IPS DF 4.7 (cell line): ENCODE results near the gene ARHGAP6.
"Not testable (repeated sequence)": the region's sequence is repeated elsewhere in the genome, so short reads cannot be mapped to it uniquely, and the experiment has no call there.

Experiments
- DNase-seq: peaks from one replicate; pipeline ENCODE4 v3.0.0-alpha.2; 2013; ENCODE audit warnings: low spot score; ENCODE audit errors: extremely low read depth

ARHGAP6 gene

GRCh38 chrX:11257711-11258110 lies 408.0 kb downstream of the ARHGAP6 start:
- DNase-seq: no peak

- no peak for DNase-seq
These were observed 408.4 kb downstream of the ARHGAP6 start for GRCh38 chrX:11257290-11257689.

GRCh38 chrX:11254417-11255109 lies 411.2 kb downstream of the ARHGAP6 start:
- no peak for DNase-seq

- DNase-seq: no peak
These were observed 421.1 kb downstream of the ARHGAP6 start for GRCh38 chrX:11244636-11245035.

GRCh38 chrX:11242704-11243103 lies 423.0 kb downstream of the ARHGAP6 start:
- DNase-seq: no peak

GRCh38 chrX:11241720-11242119 lies 424.0 kb downstream of the ARHGAP6 start:
- no peak for DNase-seq

GRCh38 chrX:11239230-11239629 lies 426.5 kb downstream of the ARHGAP6 start:
- DNase-seq: no peak

- DNase-seq: not testable (repeated sequence)
These were observed 430.3 kb downstream of the ARHGAP6 start for GRCh38 chrX:11235377-11235776.

- no peak for DNase-seq
These were observed 450.4 kb downstream of the ARHGAP6 start for GRCh38 chrX:11215191-11215921.

- DNase-seq: no peak
These were observed 451.2 kb downstream of the ARHGAP6 start for GRCh38 chrX:11214346-11215190.

- no peak for DNase-seq
These were observed 453.0 kb downstream of the ARHGAP6 start for GRCh38 chrX:11212741-11213140.

GRCh38 chrX:11210415-11210801 lies 455.3 kb downstream of the ARHGAP6 start:
- DNase-seq: no peak

GRCh38 chrX:11209798-11210414 lies 455.8 kb downstream of the ARHGAP6 start:
- no peak for DNase-seq

GRCh38 chrX:11206716-11207115 lies 459.0 kb downstream of the ARHGAP6 start:
- DNase-seq: no peak

GRCh38 chrX:11205796-11206195 lies 459.9 kb downstream of the ARHGAP6 start:
- no peak for DNase-seq

GRCh38 chrX:11197671-11198070 lies 468.0 kb downstream of the ARHGAP6 start:
- DNase-seq: no peak

GRCh38 chrX:11196476-11196875 lies 469.2 kb downstream of the ARHGAP6 start:
- no peak for DNase-seq

GRCh38 chrX:11193035-11193469 lies 472.7 kb downstream of the ARHGAP6 start:
- no peak for DNase-seq

GRCh38 chrX:11190745-11191510 lies 474.8 kb downstream of the ARHGAP6 start:
- DNase-seq: no peak

GRCh38 chrX:11189097-11189496 lies 476.6 kb downstream of the ARHGAP6 start:
- no peak for DNase-seq

GRCh38 chrX:11188664-11189063 lies 477.1 kb downstream of the ARHGAP6 start:
- DNase-seq: no peak
